Measurements from ENCODE around the gene WNT9A. TPM values are rescaled to one million over a fixed set of nuclear protein-coding genes. Genes with fewer than 3 reads are reported as not detected.

WNT9A gene
- total and polyA plus RNA-seq, 4 donors: 0.03 to 0.08 TPM; not detected in 2

DNA sequence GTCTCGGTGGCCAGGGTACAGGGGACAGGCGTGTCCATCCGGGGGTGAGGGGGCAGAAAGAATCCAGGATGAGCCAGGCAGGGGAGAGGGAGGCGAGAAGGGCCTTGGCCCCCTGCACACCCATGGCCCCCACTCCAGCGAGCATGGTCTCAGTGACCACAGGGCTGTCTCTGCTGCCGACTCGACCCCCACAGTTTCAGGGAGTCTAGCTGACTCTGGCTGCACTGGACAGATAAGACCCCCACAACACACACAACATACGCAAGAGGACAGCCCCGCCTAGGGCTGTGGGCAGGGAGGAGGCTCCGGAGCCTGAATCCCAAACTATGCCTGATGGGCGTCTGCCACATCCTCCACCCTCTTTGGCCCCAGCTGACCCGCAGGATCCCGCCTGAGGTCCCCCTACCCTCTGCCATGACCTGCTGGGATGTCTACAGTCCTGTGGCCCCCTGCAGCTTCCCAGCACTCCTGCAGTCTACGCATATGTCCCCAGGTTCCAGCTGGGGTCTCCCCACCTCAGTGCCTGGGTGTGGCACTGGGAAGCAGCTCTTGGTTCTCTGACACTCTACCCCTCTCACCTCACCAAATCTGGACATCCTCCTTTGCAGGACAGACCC lies 22.0 kb downstream of the WNT9A start (continued):
- TF ChIP-seq, protein P1, sequence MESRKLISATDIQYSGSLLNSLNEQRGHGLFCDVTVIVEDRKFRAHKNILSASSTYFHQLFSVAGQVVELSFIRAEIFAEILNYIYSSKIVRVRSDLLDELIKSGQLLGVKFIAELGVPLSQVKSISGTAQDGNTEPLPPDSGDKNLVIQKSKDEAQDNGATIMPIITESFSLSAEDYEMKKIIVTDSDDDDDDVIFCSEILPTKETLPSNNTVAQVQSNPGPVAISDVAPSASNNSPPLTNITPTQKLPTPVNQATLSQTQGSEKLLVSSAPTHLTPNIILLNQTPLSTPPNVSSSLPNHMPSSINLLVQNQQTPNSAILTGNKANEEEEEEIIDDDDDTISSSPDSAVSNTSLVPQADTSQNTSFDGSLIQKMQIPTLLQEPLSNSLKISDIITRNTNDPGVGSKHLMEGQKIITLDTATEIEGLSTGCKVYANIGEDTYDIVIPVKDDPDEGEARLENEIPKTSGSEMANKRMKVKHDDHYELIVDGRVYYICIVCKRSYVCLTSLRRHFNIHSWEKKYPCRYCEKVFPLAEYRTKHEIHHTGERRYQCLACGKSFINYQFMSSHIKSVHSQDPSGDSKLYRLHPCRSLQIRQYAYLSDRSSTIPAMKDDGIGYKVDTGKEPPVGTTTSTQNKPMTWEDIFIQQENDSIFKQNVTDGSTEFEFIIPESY (IDR thresholded peaks at IDR 0.05): no peak
- no peak for TF ChIP-seq FOXA2 (IDR thresholded peaks at IDR 0.05)

DNA sequence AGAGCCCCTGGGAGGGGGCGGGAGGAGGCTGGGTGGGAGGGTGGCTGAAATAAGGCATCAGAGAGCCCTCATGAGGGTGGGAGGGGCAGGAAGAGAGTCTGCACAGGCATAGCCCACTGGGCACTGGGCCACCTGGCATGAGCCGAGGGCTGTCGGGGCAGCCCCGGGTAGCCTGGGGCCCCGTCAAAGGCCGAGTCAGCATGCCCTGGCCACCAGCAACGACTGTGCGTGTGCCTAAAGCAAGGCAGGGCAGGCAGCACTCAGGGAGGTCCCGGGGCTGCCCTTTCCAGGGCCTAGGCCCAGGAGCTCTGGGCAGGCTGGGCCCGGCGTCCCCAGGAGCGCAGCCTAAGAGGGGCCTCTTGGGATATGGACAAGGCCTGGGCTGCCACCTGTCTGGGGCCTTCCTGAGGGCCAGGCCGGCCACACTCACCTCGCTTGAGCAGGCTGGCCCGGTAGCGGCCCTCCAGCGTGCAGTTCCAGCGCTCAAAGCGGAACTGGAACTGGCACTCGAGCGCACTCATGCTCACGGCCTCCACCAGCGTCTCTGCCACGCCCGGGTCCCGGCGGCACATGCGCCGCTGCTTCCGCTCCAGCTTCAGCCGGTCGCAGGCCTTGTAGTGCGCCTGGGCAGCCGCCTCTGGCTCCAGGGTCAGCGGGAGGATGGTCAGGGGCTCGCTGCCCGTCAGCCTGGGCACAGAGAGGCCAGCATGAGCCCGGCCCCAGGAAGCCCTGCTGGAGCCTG lies 22.7 kb downstream of the WNT9A start:
- TF ChIP-seq, protein P2, sequence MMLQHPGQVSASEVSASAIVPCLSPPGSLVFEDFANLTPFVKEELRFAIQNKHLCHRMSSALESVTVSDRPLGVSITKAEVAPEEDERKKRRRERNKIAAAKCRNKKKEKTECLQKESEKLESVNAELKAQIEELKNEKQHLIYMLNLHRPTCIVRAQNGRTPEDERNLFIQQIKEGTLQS (IDR thresholded peaks at IDR 0.05): no peak
- TF ChIP-seq RAD21 (IDR thresholded peaks at IDR 0.05) (no peak), RXRA (IDR thresholded peaks at IDR 0.05) (no peak), YY1 (IDR thresholded peaks at IDR 0.05) (no peak), FOXA1 (IDR thresholded peaks at IDR 0.05) (no peak), TAF1 (conservative IDR thresholded peaks at IDR 0.05) (no peak), HNF4G (IDR thresholded peaks at IDR 0.05) (no peak), SP1 (IDR thresholded peaks at IDR 0.05) (no peak), EGR1 (IDR thresholded peaks at IDR 0.05; ENCODE audit: low read depth in 2 of 2) (no peak), HNF4A (conservative IDR thresholded peaks at IDR 0.05) (no peak), FOXA2 (IDR thresholded peaks at IDR 0.05) (no peak), NR2F2 (IDR thresholded peaks at IDR 0.05) (no peak), GABPA (IDR thresholded peaks at IDR 0.05 in 1 of 2, conservative IDR thresholded peaks at IDR 0.05 in 1 of 2) (no peak)
- TF ChIP-seq, protein P3, sequence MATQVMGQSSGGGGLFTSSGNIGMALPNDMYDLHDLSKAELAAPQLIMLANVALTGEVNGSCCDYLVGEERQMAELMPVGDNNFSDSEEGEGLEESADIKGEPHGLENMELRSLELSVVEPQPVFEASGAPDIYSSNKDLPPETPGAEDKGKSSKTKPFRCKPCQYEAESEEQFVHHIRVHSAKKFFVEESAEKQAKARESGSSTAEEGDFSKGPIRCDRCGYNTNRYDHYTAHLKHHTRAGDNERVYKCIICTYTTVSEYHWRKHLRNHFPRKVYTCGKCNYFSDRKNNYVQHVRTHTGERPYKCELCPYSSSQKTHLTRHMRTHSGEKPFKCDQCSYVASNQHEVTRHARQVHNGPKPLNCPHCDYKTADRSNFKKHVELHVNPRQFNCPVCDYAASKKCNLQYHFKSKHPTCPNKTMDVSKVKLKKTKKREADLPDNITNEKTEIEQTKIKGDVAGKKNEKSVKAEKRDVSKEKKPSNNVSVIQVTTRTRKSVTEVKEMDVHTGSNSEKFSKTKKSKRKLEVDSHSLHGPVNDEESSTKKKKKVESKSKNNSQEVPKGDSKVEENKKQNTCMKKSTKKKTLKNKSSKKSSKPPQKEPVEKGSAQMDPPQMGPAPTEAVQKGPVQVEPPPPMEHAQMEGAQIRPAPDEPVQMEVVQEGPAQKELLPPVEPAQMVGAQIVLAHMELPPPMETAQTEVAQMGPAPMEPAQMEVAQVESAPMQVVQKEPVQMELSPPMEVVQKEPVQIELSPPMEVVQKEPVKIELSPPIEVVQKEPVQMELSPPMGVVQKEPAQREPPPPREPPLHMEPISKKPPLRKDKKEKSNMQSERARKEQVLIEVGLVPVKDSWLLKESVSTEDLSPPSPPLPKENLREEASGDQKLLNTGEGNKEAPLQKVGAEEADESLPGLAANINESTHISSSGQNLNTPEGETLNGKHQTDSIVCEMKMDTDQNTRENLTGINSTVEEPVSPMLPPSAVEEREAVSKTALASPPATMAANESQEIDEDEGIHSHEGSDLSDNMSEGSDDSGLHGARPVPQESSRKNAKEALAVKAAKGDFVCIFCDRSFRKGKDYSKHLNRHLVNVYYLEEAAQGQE (IDR thresholded peaks at IDR 0.05): no peak
- TF ChIP-seq, protein P1 (IDR thresholded peaks at IDR 0.05): no peak
- DNase-seq (ENCODE audit: low spot score): no peak
- H3K9ac ChIP-seq (ENCODE audit: low read depth in 1 of 2, low read length in 2 of 2): no peak overlapping the region
- no peaks in the 10 kb centered on the region for H3K27me3 ChIP-seq (ENCODE audit: control insufficient read depth in 4 of 4, insufficient read depth in 4 of 4, low read length in 3 of 4)
- H3K4me1 ChIP-seq (ENCODE audit: control insufficient read depth in 4 of 4, insufficient read depth in 4 of 4, low read length in 3 of 4): no peaks in the 10 kb centered on the region
- no peaks in the 10 kb centered on the region for H3K36me3 ChIP-seq (ENCODE audit: control insufficient read depth in 4 of 4, insufficient read depth in 3 of 4, low read depth in 1 of 4, low read length in 3 of 4)
- 90% methylated on average over 38 of the region's 38 CpGs for WGBS
- H3K27ac ChIP-seq (ENCODE audit: low read depth in 1 of 2, low read length in 2 of 2): no peak overlapping the region
- H3K9me3 ChIP-seq (ENCODE audit: control insufficient read depth in 4 of 4, low read length in 3 of 4): no peaks in the 10 kb centered on the region
- no peak overlapping the region for H3K4me3 ChIP-seq (ENCODE audit: low read depth in 1 of 3, low read length in 3 of 3)
